Activated CD8-positive, alpha-beta memory T cell treated with anti-CD3 and anti-CD28 coated beads, Interleukin-2, amount 50 U/mL, for 1 hour (primary cell): ENCODE results near the gene NEURL1B.

Source experiments
- DNase-seq: peaks from one replicate; pipeline ENCODE4 v3.0.0-alpha.2; 2020; ENCODE audit errors: extremely low read depth

NEURL1B gene

DNA sequence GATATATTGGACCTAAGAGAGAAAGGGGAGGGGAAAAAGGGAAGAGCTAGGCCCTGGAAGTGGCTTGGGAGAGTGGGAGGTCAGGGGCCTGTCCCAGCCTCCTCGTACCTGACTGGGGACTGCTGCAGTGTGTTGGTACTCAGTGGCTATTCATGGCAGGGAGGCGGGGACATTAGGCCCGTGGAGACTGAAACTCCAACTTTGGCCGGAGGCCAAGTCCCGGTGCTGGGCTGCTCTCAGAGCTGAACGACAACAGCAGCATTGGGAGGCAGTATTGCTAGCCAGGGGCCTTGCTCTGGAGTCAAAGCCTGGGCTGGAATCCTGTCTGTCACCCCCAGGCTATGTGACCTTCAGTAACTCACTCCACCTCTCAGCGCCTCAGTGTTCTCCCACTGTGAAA lies 37.8 kb downstream of the NEURL1B start:
- DNase-seq: no peak

DNA sequence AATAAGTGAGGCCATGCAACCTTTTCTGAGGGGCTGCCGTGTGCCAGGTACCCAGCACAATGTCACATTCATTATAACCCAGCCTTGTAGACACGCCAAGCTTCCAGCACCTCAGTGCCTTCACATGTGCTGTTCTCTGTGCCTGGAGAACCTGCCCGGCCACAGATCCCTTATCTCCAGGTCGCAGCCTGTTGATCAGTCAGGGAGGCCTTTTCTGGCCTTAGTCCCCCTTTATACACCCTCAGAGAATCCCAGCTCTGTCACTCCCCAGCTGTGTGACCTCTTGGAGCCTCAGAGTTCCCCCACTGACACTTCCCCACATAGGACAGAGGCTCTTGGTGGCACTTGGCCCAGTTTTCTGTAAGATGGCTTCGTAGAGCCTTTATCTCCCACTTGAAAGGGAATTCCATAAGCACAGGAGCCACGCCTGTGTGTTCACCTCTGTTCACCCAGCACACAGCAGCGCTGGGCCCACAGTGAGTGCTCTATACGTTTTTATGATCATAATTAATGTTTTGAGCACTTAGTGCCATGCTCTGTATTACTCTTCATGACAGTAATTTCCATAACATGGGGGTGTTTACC lies 38.7 kb downstream of the NEURL1B start:
- DNase-seq: no peak

DNA sequence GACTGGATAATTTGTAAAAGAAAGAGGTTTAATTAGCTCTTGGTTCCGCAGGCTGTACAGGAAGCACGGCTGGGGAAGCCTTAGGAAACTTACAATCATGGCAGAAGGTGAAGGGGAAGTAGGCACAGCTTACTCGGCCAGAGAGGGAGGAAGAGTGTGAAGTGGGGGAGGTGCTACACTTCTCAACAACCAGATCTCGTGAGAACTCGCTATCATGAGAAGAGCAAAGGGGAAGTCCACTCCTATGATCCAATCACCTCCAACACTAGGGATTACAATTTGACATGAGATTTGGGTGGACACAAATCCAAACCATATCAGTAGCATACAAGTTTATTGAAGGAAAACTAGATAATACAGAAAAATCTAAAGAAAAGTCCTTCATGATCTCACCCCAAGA lies 39.9 kb downstream of the NEURL1B start:
- DNase-seq: no peak

DNA sequence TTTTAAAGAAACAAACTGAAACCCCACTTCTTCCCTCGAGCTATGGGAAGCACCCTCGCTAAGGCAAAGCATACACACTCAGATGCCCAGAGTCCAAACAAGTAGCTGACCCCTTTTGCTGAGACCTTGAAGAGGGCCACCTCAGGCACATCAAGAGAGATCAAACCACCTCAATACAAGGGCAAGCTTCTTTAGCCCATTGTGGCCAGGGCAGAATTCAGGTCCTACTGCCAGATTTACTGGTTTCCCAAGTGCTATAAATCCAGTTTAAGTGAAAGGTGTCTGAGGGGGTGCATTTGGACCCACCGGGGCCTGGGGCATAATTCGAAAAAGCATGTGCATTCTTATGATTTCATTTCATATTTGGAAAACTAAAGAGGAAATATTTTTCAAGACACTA lies 40.4 kb downstream of the NEURL1B start:
- DNase-seq: no peak

DNA sequence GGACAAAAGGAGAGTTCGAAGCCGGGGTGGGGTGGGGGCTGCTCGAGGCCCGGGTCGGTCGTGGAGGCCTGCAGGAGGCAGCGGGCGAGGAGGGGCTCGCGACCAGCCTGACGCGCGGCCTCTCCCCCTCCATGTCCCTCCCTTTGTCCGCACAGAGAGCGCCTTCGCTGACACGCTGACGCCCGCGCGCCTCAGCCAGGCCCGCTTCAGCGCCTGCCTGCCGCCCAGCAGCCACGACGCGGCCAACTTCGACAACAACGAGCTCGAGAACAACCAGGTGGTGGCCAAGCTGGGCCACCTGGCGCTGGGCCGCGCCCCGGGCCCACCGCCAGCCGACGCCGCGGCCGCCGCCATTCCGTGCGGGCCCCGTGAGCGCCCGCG lies 42.2 kb downstream of the NEURL1B start:
- DNase-seq: no peak

DNA sequence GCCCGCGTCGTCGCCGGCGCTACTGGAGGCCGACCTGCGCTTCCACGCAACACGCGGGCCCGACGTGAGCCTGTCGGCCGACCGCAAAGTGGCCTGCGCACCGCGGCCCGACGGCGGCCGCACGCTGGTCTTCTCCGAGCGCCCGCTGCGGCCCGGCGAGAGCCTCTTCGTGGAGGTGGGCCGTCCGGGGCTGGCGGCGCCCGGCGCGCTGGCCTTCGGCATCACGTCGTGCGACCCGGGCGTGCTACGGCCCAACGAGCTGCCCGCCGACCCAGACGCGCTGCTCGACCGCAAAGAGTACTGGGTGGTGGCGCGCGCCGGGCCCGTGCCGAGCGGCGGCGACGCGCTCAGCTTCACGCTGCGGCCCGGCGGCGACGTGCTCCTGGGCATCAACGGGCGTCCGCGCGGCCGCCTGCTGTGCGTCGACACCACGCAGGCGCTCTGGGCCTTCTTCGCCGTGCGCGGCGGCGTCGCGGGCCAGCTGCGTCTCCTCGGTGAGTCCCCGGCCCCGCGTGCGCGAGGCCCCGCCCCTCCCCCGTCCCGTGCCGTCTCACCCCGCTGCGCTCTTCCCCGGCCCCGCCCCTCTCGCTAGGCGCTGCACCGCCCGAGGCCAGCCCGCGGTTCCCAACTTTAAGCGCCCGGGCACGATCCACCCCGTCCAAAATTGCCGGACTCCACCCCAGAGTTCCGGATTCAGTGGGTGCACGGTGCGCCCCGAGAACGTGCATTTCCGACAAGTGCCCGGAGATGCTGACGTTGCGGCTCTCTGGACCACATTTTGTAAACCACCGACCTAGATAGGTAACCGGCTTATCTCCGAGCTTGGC lies 42.8 kb downstream of the NEURL1B start:
- no peak for DNase-seq

DNA sequence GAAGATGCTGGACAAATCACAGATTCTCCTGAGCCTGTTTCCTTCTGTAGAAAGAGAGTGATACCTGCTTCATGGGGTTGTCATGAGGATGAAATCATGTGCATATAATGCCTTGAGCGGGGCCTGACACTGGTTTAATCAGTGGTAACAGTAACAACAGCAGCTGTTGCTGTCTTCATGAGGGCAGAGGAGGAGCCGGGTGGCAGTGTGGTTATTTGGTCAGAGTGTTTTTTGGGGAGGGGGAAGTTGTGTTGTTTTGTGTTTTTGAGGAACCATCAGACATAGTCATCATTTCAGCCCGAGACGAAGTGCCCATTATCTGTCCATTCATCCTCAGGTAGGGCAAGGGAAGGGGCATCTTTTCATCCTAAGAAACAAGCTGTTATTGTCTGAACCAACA lies 44.0 kb downstream of the NEURL1B start:
- DNase-seq: no peak

DNA sequence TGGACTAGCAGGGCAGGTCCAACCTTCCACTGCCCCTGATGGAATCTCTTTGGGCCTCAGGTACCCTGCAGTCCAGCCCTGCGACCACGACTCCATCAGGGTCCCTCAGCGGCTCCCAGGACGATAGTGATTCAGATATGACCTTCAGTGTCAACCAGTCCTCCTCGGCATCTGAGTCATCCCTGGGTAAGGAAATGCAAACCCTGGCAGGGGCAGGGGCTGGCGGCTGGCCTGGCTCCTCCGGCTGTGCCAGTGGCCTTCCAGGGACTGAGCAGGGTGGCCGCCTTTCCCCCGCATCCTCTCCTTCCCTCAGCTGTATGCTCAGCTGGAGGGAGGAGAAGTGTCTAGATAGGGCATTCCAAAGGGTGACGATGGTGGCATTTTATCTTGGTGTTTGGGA lies 45.0 kb downstream of the NEURL1B start:
- no peak for DNase-seq

DNA sequence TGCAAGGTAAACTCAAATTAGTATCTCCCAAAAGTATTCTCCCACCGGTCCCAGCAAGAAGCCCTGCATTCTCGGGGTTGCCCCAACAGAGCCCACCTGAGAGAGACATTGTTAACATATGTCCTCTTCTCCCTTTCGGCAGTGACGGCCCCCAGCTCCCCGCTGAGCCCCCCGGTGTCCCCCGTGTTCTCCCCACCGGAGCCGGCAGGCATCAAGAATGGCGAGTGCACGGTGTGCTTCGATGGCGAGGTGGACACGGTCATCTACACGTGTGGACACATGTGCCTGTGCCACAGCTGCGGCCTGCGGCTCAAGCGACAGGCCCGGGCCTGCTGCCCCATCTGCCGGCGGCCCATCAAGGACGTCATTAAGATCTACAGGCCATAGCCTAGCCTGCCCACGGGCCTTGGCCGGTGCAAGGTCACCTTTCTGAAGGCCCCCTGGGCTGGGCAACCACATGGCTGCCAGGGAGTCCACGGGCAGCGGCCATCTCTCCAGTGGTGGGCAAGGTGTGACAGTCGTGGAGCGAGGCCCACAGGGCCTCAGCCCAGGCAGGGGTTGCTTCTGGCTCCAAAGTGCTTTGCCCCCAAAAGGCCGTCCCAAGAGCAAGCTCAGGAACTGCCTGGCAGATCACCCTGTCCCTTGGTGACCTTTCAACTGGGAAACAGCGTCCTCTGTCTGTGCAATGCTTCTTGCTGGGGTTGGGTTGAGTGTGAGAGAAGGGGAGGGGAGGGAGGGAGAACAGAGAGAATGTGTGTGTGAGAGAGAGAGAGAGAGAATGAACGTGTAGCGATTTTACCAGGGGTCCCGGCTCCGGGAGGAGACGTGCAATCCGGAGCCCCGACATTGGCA lies 45.7 kb downstream of the NEURL1B start:
- no peak for DNase-seq

DNA sequence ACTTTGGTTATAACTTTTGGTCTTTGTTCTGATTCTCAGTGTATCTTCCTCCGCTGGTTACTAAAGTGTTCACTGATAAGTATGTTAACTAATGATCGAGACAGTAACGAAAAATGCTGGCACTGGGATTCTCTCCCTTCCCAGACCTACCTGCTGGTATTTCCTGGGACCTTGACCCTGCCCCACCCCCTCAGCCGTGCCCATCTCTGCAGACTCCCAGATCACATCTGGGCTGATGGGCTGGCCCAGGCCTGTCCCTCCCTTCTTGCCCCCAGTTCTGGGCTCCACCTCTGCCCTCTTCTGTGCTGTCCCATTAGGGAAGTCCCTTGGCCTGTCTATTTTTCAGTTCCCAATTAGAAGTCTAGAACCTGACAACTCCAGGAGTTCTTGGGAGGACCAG lies 46.9 kb downstream of the NEURL1B start:
- no peak for DNase-seq

DNA sequence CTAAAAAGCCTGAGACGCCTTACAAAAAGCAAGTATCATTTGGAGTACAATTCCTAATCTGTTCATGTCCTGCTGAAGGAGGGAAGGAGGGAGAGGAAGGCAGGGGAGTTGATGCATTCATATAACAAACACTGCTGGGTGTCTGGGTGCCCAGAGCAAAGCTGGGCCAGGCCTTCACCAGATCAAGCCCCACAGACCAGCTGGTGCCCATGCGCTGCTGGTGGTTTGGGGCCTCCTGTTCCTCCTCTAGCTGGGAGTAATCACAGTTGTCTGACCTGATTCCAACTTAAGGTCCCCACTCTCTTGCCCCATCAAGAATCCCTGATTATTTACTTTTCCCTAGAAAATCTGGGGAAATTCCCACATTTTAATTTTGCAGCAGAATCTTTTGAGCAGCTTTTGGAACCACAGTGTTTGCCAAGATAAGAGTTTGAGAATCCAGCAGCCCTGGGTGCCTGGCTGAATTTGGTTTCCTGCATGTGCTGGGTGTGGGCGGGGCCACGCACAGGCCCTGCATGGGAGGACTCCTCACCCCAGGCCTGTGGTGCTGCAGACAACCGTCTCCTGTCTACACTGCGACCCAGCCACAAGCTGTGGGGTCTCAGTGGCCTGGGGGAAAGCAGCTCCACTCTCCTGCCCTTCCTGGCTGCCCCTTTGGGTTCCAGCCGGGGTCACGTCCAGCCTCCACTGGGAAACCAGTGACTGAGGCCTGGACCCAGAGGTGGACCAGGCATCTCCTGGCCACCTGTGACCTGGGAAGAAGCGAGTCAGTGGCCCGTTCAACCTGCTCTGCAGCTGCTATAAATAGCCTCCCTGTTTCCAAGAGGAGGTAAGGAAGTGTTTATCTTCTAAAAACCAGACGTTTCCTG lies 47.5 kb downstream of the NEURL1B start:
- no peak for DNase-seq

DNA sequence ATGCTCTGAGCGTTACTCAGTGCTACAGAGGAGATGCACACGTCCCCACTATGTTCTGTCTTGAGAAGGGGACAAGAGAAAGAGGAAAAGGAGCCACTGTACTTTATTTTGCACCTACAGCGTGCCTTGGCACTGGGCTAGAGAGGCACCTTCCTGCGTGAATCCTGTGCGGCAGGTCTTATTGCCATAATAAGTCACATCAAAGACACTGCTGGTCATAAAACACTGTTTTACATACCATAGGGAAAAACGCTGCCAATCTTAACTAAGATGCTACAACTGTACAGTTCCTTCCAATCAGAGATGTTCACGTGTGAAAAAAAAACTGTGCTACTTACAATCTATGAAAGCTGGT lies 48.1 kb downstream of the NEURL1B start:
- no peak for DNase-seq

DNA sequence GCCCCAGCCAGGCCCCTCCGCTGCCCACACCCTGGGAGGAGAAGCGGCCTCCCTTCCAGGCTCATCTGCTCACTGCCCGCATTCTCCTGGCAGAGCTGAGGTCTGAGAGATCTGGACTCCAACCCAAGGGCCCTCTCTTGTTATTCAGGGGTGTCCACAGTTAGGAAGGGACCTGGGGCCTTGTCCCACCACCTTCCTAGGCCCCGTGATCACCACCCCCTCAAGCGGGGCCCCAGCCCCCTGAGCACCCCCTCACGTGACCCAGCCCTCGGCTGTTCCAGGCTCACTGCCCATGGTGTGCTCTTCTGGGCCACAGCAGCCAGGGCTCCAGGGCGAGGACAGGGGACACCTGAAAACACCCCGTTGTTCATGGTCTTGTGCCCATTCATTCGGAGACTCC lies 48.7 kb downstream of the NEURL1B start:
- no peak for DNase-seq

DNA sequence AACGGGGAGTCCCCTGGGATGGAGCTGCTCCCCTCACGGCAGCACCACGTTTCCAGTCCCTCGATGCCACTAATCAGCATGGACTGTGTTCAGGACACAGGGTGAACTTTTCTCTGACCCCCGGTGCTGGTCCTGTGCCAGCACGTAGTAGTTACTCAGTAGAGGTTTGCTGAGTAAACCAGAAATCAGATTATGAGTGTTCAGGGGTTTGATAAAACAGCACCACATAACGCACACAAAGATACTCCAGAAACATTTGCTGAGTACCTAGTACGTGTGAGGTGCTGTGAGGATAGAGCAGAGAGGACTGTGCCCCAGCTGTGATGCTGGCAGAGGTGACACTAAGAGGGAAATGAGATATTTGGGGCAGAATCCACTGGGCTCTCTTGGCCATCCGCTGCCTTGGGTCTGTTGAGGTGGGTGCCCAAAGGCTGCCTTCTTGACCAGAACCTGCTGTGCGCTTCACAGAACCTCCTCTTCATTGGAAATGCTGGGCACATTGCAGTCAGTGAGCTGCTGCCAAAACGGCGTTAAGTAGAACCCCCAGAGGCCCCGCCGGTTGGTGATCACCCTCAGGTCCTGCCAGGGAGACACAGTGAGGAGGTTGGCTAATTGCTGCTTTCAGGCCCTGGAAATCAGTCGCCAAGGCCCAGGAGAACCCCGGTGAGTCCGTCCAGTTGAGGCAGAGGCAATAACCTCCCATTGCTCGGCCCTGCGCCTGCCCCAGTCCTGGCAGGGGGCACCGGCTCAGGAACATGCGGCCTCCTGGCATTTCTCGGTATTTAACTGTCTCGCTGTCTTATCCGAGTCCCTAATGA lies 49.4 kb downstream of the NEURL1B start:
- no peak for DNase-seq

DNA sequence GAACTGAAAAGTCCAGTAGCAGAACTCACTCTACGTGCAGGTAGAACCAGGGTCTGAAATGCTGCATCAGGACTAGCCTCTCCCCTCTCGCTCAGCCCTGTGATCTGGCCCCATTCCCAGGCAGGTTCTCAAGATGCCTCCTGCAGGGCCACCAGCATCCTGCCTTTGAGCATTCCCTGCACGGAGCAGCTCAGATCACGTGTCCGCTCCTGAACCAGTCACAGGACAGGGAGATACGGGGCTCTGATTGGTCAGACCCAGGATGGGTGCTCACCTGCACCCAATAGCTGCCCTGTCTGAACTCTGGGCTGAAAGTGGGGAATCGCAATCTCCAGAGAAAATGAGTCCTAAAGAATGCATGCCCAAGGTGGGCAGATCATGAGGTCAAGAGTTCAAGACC lies 50.8 kb downstream of the NEURL1B start:
- DNase-seq: no peak

DNA sequence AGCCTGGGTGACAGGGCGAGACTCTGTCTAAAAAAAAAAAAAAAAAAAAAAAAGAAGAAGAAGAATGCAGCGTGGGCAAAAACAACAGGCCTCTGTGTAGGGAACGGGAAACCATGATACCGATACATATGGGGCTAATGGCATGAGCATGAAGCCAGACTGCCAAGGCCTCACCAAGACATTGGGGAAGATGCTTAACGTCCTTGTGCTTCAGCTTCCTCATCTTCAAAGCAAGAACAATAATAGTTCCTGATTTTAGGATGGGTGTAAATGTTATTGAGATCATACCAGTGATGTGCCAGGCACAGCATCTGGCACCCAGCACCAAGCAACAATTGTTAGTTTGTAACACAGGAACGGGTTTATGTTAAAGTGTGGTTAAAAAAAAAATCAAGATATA lies 51.4 kb downstream of the NEURL1B start:
- no peak for DNase-seq

DNA sequence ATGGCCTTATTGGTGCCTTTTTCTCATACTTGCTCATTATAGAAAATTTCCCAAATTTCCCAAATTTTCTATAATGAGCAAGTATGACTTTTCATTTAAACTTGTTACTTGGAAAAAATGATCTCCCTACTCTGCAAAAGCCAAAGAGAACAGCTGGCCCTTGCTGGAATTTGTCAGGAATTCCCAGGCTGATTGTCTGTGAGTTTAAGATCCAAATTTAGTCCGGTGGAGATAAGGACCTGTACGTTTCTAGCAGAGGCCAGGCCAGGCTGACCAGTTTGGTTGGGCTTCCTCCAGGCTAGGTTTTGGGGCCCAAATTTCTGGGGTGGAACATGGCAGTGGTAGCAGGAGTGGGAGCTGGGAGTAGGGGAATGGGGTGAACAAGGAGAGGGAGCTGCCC lies 51.9 kb downstream of the NEURL1B start:
- DNase-seq: no peak

DNA sequence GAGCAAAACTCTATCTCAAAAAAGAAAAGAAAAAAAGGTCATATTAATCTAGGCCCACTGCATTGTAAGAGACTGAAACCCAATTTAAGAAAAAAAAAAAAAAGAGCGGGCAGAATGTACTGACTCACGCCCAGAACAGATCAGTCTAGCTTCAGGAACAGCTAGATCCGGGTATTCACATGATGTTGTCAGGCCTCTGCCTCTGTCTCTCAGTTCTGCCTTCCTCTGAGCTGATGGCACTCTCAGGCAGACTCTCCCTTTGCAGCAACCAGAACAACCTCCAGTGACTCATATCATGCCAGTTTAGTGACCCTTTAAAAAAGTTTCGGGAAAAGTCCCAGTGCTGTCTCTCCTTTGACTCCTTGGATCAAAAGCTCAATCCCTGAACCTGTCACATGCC lies 53.0 kb downstream of the NEURL1B start:
- no peak for DNase-seq

DNA sequence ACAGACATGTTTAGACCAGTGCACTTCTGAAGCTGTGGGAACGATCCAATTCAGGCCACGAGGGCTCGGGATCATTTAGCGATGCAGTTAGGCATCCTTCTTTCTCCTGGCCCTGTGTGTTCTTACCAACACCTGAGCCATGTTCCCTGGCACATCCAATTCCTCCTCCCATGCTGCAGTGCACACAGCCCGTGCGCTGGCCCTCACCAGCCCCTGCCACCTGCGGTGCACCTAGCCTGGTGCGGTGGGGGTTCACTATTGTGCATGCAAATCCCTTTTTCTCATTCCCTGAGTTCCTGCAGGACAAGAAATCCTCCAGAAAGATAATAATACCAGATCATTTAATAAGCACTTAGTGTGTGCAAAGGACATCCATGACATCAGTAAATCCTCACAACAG lies 53.5 kb downstream of the NEURL1B start:
- no peak for DNase-seq

DNA sequence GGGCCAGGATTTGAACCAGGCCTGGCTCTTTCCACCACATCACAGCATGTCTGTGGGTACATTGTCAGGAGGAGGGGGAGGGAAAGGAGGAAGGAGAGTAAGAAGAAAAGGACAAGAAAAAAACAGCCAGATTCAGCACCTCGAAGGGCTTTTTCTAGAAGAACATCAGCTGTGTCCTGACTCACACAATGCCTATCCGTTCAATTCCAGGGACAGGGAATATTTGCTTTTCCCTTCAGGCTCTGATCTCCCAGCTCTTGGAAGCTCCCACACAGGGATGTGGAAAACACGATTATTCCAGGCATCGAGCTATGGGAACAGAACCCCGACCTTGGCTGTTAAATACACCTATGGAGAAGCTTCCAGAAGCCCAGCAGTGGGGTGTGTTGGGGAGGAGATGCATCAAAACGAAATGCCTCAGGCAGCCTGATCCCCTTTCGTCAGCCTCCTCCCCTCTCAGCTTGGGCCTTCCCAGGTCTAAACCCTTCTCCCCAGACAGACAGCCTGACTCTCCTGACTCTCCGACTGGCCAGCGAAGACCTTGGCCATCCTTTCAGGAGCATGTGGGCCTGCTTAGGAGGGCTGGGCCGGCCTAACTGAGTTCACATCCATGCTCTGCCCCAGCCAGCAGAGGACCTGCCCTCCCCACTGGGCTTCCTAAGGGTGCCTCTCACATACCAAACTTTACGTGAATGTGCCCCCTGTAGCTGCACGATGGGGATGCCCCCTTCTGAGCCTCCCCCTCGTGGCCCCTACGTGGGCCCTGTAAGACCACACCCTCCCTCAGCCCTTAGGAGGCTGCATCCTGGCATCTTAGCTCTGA lies 54.4 kb downstream of the NEURL1B start:
- DNase-seq: no peak
